Measurements from ENCODE around the gene LTO1.

DNA sequence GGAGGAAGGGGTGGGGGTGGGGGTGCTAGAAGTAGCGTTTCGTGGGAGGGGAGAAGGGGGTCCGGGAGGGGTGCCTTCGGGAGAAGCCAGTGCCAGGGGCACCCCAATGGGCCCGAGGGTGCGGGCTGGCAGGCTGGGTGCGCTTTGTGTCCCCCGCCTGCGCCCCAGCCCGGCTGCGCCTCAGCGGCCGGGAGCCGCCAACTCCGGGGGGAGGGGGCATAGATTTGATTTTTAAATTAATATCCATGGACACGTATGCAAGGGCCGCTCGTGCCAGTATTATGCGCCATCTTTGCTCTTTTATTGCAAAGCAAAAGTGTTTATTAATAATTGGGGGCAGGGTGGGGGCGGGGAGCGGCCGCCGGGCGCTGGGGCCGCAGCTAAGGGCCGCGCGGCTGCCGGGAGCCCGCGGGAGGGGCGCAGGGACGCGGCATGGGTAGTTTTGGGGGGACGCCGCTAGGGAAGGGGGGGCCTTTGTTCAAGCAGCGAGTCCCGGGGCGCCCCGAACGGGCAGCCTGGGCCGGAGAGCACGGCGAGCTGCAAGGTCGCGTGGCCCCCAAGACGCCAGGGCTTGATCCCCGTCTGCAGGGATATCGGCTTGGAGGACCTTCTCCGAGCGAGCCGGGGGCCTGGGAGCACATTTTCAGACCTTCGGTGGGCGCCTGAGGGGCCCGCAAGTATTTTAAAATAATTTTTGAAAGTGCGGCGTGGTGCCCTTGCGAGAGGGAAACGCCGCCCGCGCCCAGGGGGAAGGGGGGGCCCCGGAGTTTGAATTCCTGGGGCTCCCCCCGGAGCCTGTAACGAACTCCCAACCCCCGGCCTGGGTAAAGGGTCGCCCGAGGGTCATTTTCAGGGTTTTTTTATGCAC is 33.2 kb downstream of the LTO1 start:
- TF ChIP-seq, protein P1, sequence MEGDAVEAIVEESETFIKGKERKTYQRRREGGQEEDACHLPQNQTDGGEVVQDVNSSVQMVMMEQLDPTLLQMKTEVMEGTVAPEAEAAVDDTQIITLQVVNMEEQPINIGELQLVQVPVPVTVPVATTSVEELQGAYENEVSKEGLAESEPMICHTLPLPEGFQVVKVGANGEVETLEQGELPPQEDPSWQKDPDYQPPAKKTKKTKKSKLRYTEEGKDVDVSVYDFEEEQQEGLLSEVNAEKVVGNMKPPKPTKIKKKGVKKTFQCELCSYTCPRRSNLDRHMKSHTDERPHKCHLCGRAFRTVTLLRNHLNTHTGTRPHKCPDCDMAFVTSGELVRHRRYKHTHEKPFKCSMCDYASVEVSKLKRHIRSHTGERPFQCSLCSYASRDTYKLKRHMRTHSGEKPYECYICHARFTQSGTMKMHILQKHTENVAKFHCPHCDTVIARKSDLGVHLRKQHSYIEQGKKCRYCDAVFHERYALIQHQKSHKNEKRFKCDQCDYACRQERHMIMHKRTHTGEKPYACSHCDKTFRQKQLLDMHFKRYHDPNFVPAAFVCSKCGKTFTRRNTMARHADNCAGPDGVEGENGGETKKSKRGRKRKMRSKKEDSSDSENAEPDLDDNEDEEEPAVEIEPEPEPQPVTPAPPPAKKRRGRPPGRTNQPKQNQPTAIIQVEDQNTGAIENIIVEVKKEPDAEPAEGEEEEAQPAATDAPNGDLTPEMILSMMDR (IDR thresholded peaks at IDR 0.05): no peak
- no peak for TF ChIP-seq POLR2A (IDR thresholded peaks at IDR 0.05)
